Activated effector memory CD4-positive, alpha-beta T cell treated with Interleukin-2 at 50 U/mL for 16 hours (primary cell): Measurements from ENCODE around the gene CCL25.
"Not testable (repeated sequence)": the region's sequence is repeated elsewhere in the genome, so short reads cannot be mapped to it uniquely, and the experiment has no call there.

ENCODE experiments used
- DNase-seq: peaks from one replicate; pipeline ENCODE4 v3.0.0-alpha.2; 2020

CCL25 gene

GRCh38 chr19:8088752-8089663 lies 36.4 kb downstream of the CCL25 start:
- DNase-seq = no peak

GRCh38 chr19:8089664-8090601 lies 37.4 kb downstream of the CCL25 start:
- DNase-seq = no peak

DNA sequence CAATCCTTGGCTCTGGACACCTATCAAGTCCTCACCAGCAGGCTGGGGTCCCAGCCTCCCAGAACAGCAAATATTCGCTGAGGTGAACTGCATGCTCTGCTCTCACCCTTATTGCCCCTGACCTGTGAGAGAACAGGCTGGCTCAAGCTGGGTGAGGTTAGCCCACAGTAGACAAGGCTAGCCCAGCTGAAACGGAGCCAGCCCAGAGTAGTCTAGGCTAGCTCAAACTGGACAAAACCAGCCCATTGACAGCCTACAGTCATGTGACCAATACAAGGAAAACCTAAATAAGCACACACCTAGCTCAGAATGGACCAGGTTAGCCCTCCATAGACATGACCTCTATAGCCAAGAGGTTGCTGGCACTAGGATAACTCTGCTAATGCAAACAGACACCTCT lies 38.4 kb downstream of the CCL25 start:
- DNase-seq = no peak

DNA sequence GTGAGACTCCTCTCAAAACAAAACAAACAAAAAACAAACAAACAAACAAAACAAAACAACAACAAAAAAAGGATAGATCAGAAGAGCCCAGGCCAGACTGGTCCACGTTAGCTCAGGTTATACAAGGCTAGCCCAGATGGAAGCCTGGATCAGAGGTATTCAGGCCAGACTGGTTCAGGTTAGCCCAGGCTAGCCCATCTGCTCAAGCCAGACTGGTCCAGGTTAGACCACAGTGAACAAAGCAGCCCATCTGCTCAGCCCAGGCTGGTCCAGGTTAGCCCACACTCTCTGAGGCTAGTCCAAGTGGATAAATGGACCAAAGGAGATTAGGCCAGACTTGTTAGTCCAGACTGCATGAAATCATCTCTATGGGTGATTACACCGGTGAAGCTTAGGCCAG lies 41.2 kb downstream of the CCL25 start:
- DNase-seq = no peak

DNA sequence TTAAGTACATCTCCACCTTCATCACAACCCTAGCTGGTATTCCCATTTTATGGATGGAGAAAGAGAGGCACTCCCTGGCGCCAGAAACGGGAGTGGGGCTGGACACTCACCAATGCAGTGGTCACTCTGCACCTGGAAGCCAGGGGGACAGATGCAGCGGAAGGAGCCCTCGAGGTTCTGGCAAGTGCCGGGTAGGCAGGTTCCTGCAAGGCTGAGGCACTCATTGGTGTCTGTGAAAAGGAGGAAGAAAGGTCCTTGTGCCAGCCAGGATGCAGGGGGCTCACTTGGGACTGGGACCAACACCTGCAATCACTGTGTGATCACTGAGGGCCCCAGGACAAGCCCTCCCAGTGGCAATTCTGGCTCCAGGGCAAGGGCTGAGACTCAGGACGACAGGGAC lies 41.8 kb downstream of the CCL25 start:
- no peak for DNase-seq

- DNase-seq = no peak
These were observed 42.9 kb downstream of the CCL25 start for GRCh38 chr19:8095354-8095886.

DNA sequence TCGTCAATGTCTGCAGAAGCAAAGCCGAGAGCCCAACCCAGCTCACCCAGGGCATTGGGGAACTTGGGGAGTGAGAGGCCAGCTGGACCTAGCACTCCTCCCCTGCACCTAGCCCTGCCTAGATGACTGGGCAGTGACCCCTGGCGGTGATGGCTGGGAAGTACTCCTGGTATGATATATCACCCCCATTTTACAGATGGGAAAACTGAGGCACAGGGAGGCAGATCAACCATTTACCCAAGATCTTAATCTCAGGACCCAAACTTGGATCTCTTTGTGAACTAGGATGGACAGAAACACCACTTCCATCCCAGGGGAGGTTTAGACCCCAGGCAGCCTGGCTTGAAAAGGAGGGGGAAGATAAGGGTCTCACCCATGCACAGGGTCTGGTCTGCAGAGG lies 43.5 kb downstream of the CCL25 start:
- DNase-seq = no peak

GRCh38 chr19:8097198-8097597 lies 44.6 kb downstream of the CCL25 start:
- no peak for DNase-seq

GRCh38 chr19:8097681-8098567 lies 45.4 kb downstream of the CCL25 start:
- no peak for DNase-seq

- DNase-seq = no peak
These were observed 48.8 kb downstream of the CCL25 start for GRCh38 chr19:8101311-8101710.

- DNase-seq = not testable (repeated sequence)
These were observed 49.4 kb downstream of the CCL25 start for GRCh38 chr19:8101910-8102309.

GRCh38 chr19:8105471-8105870 lies 52.9 kb downstream of the CCL25 start:
- no peak for DNase-seq

GRCh38 chr19:8107301-8107903 lies 54.8 kb downstream of the CCL25 start:
- no peak for DNase-seq

DNA sequence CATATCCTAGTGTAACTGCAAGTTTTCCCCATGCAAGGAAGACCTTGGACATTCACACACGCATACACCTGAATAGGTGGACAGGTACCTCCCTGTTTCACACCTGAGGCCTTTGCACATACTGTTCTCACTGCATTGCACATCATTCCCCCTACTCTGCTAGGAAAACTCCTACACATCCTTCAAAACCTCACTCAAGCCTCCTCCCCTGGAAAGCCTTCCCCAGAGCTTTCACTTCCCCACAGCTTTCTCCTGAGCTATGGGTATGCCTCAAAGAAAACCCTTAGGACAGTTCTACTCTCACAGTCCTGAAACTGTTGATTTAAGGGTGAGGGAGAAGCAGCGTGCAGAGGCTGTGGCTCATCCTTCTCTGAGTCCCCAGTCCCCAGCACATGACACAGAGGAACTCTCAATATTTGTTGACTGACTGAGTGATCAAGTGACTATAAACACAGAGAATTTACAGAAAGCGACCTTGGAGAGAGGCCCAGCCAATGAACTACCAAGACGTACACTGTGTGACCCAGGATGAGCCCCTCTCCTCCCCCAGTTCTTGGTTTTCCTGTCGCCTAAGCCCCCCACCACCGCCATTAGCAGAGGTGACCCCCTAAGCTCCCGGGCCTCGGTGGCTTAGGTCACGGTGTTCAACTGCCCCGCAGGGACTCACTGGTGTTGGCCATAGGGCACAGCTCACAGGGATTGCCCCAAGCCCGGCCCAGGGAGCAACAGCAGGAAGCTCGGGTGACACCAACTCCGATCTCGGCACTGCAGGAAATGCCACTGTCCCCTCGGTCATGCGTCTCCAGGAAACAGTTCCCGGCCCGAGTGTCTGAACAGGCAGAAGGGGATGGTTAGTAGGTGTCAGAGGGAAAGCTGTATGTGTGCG lies 56.2 kb downstream of the CCL25 start:
- no peak for DNase-seq

DNA sequence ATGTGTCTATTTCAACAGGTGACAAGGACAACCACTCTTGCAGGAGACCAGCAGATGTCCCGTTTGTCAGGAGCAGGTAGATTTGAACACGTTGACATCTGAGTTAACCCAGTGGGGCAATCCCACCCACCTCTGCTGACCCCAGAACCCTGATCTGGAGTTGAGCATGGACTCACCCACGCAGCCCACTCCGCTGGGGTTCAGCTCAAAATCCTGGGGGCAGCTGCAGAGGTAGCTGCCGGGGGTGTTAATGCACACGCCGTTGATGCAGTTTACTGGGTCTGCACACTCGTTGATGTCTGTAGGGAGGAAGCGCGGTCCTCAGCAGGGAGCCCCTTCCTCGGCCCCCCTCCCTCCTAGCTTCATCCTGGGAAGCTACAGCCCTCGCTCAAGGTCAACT lies 56.9 kb downstream of the CCL25 start:
- no peak for DNase-seq

DNA sequence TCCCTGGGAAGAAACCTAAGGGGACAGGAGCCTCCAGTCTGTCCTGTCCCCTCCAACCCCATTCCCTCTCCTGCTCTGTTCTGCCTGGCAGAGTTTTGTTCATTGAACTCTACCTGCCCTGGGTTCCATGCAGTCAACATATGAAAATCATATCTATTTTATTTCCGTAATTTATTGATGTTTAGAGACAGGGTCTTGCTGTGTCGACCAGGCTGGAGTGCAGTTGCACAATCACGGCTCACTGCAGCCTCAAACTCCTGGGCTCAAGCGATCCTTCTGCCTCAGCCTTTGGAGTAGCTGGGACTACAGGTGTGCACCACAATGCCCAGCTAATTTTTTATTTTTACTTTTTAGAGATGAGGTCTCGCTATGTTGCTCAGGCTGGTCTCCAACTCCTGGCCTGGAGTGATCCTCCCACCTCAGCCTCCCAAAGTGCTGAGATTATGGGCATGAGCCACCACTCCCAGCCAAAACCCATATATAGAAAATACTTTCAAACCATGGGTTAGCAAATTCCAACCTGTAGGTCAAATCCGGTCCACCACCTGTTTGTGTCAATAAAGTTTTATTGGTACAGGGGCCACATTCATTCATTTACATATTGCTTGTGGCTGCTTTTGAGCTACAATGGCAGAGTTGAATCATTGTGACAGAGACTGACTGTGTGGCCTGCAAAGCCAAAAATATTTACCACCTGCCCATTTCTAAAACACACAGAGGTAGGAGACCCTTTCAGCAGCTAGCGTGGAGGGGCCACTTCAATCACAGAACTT lies 57.5 kb downstream of the CCL25 start:
- no peak for DNase-seq

DNA sequence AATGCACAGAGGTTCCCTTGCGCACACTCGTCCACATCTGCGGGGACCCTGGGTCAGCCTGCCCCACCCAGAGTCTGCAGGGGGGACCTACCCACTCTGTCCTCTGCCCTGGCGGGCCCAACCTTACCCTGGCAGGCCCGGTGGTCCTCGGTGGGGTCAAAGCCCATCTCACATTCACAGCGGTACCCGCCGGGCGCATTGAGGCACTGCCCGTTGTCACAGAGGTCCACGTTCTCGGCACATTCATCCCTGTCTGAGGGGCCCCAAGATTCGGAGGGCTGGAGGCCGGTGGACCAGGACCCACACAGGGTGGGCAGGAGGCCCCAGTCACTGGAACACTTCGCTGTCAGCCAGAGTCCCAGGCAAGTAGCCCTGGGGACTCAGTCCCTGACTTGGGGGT lies 58.4 kb downstream of the CCL25 start:
- DNase-seq = no peak

DNA sequence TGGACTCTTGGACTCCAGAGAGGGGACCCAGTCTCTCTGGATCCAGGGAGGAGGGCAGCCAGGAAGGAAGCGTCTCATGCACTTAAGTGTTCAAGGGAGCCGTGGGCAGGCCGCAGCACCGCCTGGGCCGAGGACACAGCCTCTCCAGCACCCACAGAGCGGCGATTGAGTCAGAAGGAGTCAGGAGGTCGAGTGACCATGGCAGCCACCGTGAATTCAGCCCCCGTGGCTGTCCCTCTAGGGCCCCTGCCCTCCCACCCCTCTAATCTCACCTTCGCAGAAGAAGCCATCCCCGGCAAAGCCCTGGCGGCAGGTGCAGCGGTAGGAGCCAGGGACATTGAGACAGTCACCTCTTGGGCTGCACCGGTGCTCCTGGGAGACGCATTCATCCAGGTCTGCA lies 58.8 kb downstream of the CCL25 start:
- DNase-seq = no peak
